ENCODE data around the gene BMPR1B. TPM values are rescaled to one million over a fixed set of nuclear protein-coding genes. Genes with fewer than 3 reads are reported as not detected.

BMPR1B gene
- total RNA-seq, 1 experiment from 2014 or later, result 0.62 TPM

- no peaks in the 10 kb centered on the region for H3K36me3 ChIP-seq (ENCODE audit: control insufficient read depth, insufficient read depth, low read length)
- no peak for TF ChIP-seq POLR2AphosphoS5 (IDR thresholded peaks at IDR 0.05; ENCODE audit: low read depth, low read length)
- no peak for TF ChIP-seq SIN3A (IDR thresholded peaks at IDR 0.05; ENCODE audit: borderline replicate concordance, insufficient read depth, low read depth, low read length)
- TF ChIP-seq CTCF (IDR thresholded peaks at IDR 0.05), result no peak
- TF ChIP-seq TCF7L2 (IDR thresholded peaks at IDR 0.05; ENCODE audit: low read depth, low read length), result no peak
- TF ChIP-seq, protein P1, sequence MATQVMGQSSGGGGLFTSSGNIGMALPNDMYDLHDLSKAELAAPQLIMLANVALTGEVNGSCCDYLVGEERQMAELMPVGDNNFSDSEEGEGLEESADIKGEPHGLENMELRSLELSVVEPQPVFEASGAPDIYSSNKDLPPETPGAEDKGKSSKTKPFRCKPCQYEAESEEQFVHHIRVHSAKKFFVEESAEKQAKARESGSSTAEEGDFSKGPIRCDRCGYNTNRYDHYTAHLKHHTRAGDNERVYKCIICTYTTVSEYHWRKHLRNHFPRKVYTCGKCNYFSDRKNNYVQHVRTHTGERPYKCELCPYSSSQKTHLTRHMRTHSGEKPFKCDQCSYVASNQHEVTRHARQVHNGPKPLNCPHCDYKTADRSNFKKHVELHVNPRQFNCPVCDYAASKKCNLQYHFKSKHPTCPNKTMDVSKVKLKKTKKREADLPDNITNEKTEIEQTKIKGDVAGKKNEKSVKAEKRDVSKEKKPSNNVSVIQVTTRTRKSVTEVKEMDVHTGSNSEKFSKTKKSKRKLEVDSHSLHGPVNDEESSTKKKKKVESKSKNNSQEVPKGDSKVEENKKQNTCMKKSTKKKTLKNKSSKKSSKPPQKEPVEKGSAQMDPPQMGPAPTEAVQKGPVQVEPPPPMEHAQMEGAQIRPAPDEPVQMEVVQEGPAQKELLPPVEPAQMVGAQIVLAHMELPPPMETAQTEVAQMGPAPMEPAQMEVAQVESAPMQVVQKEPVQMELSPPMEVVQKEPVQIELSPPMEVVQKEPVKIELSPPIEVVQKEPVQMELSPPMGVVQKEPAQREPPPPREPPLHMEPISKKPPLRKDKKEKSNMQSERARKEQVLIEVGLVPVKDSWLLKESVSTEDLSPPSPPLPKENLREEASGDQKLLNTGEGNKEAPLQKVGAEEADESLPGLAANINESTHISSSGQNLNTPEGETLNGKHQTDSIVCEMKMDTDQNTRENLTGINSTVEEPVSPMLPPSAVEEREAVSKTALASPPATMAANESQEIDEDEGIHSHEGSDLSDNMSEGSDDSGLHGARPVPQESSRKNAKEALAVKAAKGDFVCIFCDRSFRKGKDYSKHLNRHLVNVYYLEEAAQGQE (IDR thresholded peaks at IDR 0.05; ENCODE audit: insufficient read depth in 1 of 2, low read depth in 2 of 2, low read length in 1 of 2), result no peak
- ATAC-seq (no peak), DNase-seq (ENCODE audit: low read depth, low spot score) (no peak)
- no peaks in the 10 kb centered on the region for H3K27me3 ChIP-seq (ENCODE audit: control insufficient read depth, insufficient read depth, low read length)
- in situ Hi-C loops (cut with HindIII; ENCODE audit: low pct_unique_long_range_greater_than_20kb, low sequenced_read_pairs) (no loop called here), intact Hi-C loops (cut with micrococcal nuclease; ENCODE audit: unreplicated experiment) (no loop called here)
- no TSS peak for BruUV-seq (replicated peaks)
- no peaks in the 10 kb centered on the region for H3K4me1 ChIP-seq (ENCODE audit: control insufficient read depth, insufficient read depth, low read length)
- H3K9me3 ChIP-seq (ENCODE audit: control insufficient read depth, insufficient read depth, low read depth, low read length), result no peaks in the 10 kb centered on the region
- ChIA-PET POLR2A (no interaction called here), CTCF (no interaction called here)
- H3K4me3 ChIP-seq (ENCODE audit: low read depth in 2 of 2, low read length in 2 of 2), result no peak overlapping the region
- H3K27ac ChIP-seq (ENCODE audit: low read length), result no peak overlapping the region
Observed at GRCh38 chr4:94895081-94895480, 137.3 kb downstream of the BMPR1B start.

- CTCF ChIA-PET, result no interaction called here
- in situ Hi-C loops (cut with HindIII; ENCODE audit: low pct_unique_long_range_greater_than_20kb, low sequenced_read_pairs) (no loop called here), intact Hi-C loops (cut with micrococcal nuclease; ENCODE audit: unreplicated experiment) (no loop called here)
- BruUV-seq (replicated peaks), result no TSS peak
- H3K36me3 ChIP-seq (ENCODE audit: control insufficient read depth, insufficient read depth, low read length), result no peaks in the 10 kb centered on the region
- no peak overlapping the region for H3K27ac ChIP-seq (ENCODE audit: low read length)
- no peaks in the 10 kb centered on the region for H3K9me3 ChIP-seq (ENCODE audit: control insufficient read depth, insufficient read depth, low read depth, low read length)
- no peak overlapping the region for H3K4me3 ChIP-seq (ENCODE audit: low read depth in 2 of 2, low read length in 2 of 2)
- no peaks in the 10 kb centered on the region for H3K4me1 ChIP-seq (ENCODE audit: control insufficient read depth, insufficient read depth, low read length)
- no peaks in the 10 kb centered on the region for H3K27me3 ChIP-seq (ENCODE audit: control insufficient read depth, insufficient read depth, low read length)
- ATAC-seq (no peak), DNase-seq (ENCODE audit: low read depth, low spot score) (no peak)
- POLR2A ChIA-PET, result no interaction called here
- no peak for TF ChIP-seq TCF7L2 (IDR thresholded peaks at IDR 0.05; ENCODE audit: low read depth, low read length)
- TF ChIP-seq SIN3A (IDR thresholded peaks at IDR 0.05; ENCODE audit: borderline replicate concordance, insufficient read depth, low read depth, low read length), result no peak
- no peak for TF ChIP-seq POLR2AphosphoS5 (IDR thresholded peaks at IDR 0.05; ENCODE audit: low read depth, low read length)
- TF ChIP-seq, protein P1 (IDR thresholded peaks at IDR 0.05; ENCODE audit: insufficient read depth in 1 of 2, low read depth in 2 of 2, low read length in 1 of 2), result no peak
- TF ChIP-seq CTCF (IDR thresholded peaks at IDR 0.05), result no peak
Observed at GRCh38 chr4:94897023-94897422, 139.3 kb downstream of the BMPR1B start.
